LNCAP (cell line): ENCODE data around the gene BOLA2B.

Experiments used
- TF ChIP-seq, protein P1 (sequence below): fragments of 450-650 bp; IDR thresholded peaks from 2 replicates; pipeline ENCODE4 v1.5.1; 2017; ENCODE audit warnings: mild to moderate bottlenecking

Gene BOLA2B

DNA sequence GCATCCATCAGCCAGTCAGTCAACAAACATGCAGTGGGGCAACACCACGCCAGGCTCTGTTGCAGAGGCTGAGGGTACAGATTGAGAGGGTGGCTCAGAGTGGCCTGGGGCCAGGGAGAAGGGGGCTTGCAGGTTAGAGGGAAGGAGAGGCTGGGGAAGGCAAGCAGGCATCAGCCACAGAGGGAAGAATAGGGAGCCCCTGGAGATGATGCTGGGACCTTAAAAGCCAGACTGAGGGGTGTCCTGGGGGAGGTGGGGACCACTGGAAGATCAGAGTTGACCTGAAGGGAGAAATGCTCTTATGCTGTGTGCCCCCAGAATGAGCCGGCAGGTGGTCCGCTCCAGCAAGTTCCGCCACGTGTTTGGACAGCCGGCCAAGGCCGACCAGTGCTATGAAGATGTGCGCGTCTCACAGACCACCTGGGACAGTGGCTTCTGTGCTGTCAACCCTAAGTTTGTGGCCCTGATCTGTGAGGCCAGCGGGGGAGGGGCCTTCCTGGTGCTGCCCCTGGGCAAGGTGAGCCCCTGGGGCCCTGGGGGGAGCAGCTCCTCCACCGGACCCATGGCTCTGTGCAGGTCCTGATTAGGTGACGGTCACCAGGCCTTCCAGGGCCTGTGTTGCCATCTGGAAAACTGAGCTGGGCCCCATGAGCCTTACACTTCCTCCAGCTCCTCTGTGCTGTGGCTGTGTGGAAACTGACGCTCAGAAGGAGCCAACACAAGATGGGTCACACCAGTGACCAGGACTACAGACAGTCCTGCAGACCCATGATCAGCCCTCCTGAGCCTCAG is 8.4 kb downstream of the BOLA2B start:
- TF ChIP-seq, protein P1, sequence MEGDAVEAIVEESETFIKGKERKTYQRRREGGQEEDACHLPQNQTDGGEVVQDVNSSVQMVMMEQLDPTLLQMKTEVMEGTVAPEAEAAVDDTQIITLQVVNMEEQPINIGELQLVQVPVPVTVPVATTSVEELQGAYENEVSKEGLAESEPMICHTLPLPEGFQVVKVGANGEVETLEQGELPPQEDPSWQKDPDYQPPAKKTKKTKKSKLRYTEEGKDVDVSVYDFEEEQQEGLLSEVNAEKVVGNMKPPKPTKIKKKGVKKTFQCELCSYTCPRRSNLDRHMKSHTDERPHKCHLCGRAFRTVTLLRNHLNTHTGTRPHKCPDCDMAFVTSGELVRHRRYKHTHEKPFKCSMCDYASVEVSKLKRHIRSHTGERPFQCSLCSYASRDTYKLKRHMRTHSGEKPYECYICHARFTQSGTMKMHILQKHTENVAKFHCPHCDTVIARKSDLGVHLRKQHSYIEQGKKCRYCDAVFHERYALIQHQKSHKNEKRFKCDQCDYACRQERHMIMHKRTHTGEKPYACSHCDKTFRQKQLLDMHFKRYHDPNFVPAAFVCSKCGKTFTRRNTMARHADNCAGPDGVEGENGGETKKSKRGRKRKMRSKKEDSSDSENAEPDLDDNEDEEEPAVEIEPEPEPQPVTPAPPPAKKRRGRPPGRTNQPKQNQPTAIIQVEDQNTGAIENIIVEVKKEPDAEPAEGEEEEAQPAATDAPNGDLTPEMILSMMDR, result no peak

DNA sequence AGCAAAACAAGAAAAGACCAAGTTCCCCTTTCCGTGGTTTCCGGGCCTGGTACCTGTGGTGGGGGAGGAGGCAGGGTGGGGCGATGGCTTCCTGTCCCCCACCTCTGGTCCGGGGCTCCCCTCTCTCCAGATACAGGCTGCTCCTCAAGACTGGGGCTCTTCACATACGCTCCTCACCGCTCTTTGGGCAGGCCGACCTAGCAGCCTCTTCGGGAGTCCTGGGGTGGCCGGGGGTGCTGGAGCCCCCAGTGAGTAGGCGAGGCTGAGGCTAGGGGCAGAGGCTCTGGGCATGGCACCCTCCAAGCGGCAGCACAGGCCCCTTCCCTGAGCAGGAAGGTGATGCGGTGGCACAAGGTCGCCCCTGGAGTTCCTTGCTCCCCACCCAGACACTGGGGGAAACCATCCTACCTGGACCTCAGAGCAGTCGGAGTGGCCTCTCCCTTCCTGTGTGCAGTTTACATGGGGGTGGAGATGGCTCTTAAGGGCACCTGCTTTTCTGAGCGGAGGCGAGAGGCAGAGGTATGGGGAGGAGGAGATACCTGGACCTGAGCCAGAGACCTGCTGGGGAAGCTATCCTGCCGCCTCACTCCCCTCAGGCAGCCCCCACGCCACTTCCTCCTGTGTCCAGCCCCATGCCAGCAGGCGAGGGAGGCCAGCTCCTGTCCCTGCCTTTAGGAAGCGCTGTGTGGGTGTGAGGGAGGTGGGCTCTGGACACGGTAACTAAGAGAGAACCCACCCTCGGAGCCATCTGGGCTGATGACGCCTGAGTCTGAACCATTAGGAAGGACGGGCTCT is 9.2 kb downstream of the BOLA2B start:
- TF ChIP-seq, protein P1, result no peak

DNA sequence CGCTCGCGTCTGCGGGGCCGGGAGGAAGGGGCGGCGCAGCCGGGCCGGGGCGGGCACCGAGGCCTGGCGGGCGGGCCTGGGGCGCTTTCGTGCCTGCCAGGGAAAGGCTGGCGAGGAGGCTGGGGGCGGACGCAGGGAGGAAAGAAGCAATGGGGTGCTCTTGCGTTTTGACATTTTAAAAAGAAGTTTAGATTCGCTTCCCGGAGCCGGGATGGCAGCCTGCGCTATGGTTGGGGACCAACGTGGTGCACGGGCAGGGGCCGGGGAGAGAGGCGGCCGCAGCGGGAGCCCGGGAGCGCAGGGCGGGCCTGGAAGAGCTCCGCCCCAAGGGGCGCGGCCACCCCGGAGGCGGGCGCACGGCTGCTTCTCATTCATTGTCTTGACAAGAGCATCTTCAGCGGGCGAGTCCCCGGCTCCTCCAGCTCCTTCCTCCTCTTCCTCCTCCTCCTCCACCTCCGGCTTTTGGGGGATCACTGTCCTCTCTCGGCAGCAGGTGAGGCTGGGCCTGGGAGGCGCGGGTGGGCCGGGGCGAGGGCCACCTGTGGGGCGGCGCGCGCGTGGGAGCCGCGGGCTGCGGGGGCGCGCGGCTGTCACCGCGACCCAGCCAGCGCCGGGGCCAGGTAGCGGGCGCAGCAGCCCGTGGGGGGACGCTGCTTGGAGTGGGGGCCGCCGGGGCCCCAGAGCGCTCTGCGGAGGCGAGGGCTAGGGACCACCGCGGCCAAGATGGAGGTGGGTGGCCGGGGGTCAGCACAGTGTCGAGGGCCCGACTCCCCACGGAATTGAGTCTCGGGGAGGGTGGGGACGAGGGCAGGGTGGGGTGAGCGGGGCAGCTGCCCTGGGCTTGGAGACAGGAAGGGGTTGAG is 10.0 kb downstream of the BOLA2B start, which contains the start of gene CORO1A:
Gene CORO1A, plus strand, starts transcription at position 370 of the 863 bp plus-strand sequence. CDS start 1,608 bp downstream, outside the sequence.
- TF ChIP-seq, protein P1, result no peak

DNA sequence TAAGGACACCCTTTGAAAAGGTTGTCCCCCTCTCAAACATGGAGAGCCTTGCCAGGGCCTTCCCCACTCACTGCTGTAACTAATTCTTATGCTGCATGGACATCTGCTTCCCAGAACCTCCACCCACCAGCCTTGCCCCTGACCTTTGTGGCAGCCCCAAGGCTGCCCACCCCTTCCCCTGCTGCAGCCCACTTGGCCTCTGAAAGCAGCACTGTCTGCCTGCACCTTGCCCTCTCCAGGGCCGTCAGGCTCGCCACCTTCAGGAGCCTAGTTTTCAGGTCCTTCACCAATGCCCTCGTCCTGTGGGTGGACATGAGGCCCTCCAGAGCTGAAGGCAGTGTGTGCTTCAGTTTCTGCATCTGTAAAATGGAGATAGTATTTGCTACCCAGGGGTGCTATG is 12.7 kb downstream of the BOLA2B start:
- TF ChIP-seq, protein P1, result no peak

DNA sequence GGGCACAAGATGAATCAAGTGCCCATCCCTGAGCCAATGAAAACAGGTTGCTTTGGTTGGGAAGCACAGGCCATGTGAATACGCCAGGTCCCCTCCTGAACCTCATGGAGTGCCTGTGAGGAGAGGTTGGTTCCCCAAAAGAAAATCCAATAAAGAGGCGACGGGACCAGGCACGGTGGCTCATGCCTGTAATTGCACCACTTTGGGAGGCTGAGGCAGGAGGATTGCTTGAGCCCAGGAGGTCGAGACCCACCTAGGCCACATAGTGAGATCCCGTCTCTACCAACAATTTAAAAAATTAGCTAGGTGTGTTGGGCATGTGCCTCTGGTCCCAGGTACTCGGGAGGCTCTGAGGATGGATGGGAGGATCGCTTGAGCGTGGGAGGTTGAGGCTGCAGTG is 13.5 kb downstream of the BOLA2B start:
- TF ChIP-seq, protein P1, result no peak

DNA sequence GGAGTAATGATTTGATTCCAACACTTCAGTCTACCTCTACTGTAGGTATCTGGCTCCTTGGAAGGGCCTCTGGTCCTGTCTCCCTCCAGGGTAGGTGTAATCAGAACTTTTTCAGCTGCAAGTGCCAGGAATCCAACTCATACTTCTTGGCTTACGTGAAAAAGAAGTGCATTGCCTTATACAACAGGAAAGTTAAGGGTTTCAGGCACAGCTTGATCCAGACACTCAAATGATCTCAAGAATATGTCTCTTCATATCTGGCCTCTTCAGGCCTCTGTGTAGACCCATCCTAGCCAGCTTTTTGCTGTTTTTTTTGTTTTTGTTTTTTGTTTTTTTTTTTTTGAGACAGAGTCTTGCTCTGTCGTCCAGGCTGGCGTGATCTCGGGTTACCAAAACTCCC is 14.3 kb downstream of the BOLA2B start:
- TF ChIP-seq, protein P1, result no peak

DNA sequence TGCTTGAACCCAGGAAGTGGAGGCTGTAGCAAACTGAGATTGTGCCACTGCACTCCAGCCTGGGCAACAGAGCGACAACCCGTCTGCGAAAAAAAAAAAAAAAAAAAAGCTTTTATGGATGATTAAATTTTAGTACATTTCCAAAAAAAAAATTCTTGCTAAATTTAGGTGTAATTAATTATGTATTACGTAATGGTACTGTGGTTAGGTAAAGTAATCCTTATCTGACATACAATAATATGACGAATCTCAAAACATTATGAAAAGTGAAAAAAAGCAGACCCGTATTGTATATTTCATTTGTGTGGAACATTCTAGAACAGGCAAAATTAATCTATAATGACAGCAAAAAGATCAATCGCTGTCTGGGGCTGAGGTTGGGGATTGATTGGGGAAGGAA is 20.4 kb downstream of the BOLA2B start:
- TF ChIP-seq, protein P1, result no peak
